BJ (cell line): ENCODE results near the gene HSBP1L1. TPM values are rescaled to one million over a fixed set of nuclear protein-coding genes. Genes with fewer than 3 reads are reported as not detected.

Source experiments
- CTCF ChIA-PET: fragments of 350-600 bp; formaldehyde crosslinking; extraction: SDS; loops from one replicate; lab custom pipeline; 2021; ENCODE audit warnings: antibody characterized with exemption, inconsistent platforms; lab: Yijun Ruan, JAX
- POLR2A ChIA-PET: fragments of 300-600 bp; sonication (Branson Sonifier 250); formaldehyde crosslinking; extraction: SDS; loops from one replicate; lab custom pipeline; 2021; ENCODE audit warnings: antibody characterized with exemption; lab: Charles Lee
- DNase-seq: peaks from one replicate; pipeline ENCODE4 v3.0.0-alpha.2; 2011; ENCODE audit warnings: low read depth
- H3K27me3 ChIP-seq: 2 replicates; pipeline ENCODE4 v1.6.0; 2011; ENCODE audit warnings: low read length; ENCODE audit not compliant: control insufficient read depth, insufficient read depth
- H3K36me3 ChIP-seq: 2 replicates; pipeline ENCODE4 v1.5.1; 2011; ENCODE audit warnings: low read length; ENCODE audit not compliant: control insufficient read depth, insufficient read depth
- H3K4me3 ChIP-seq: 2 replicates; pipeline ENCODE4 v1.5.1; 2011; ENCODE audit warnings: low read depth, mild to moderate bottlenecking, control low read depth, low read length
- polyA plus RNA-seq: library from polyadenylated mRNA; depleted of rRNA; stranded (reverse); fragments of >200 nt; gene quantifications from 2 replicates; pipeline ENCODE4 v1.2.3, GENCODE V29; 2011
- TF ChIP-seq, protein P1 (sequence below): IDR thresholded peaks from 2 replicates; pipeline ENCODE4 v1.5.1; 2011; ENCODE audit warnings: low read depth, mild to moderate bottlenecking, control low read depth, inconsistent platforms, low read length, moderate library complexity; ENCODE audit not compliant: insufficient read depth

The HSBP1L1 gene
- polyA plus RNA-seq, 1 experiment, result 19.1 TPM

DNA sequence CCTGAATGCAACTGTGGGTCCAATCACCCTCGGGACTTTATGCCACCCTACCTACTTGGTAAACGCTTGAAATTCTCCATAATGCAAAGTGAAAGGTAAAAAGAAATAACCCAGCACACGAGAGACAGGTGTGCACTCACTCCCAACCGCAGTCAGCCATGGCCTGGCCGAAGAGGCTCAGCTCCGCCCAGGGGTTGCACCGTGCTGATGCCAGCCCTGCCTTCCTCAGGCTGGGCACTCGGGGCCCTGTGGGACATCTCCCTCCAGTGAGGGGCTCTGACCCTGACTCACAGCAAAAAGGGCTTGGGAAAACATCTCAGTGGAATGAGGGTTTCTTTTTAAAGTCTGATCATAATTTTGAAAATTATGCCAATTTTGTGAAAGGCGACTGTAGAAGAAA, 26.2 kb upstream of the HSBP1L1 start:
- TF ChIP-seq, protein P1, sequence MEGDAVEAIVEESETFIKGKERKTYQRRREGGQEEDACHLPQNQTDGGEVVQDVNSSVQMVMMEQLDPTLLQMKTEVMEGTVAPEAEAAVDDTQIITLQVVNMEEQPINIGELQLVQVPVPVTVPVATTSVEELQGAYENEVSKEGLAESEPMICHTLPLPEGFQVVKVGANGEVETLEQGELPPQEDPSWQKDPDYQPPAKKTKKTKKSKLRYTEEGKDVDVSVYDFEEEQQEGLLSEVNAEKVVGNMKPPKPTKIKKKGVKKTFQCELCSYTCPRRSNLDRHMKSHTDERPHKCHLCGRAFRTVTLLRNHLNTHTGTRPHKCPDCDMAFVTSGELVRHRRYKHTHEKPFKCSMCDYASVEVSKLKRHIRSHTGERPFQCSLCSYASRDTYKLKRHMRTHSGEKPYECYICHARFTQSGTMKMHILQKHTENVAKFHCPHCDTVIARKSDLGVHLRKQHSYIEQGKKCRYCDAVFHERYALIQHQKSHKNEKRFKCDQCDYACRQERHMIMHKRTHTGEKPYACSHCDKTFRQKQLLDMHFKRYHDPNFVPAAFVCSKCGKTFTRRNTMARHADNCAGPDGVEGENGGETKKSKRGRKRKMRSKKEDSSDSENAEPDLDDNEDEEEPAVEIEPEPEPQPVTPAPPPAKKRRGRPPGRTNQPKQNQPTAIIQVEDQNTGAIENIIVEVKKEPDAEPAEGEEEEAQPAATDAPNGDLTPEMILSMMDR, result no peak
- no peak for DNase-seq
- Histone ChIP-seq H3K36me3 (peaks cover 22% of the 10 kb centered on the region), H3K27me3 (no peaks in the 10 kb centered on the region), H3K4me3 (no peak overlapping the region)
- POLR2A ChIA-PET, result no interaction called here
- CTCF ChIA-PET, result no interaction called here

DNA sequence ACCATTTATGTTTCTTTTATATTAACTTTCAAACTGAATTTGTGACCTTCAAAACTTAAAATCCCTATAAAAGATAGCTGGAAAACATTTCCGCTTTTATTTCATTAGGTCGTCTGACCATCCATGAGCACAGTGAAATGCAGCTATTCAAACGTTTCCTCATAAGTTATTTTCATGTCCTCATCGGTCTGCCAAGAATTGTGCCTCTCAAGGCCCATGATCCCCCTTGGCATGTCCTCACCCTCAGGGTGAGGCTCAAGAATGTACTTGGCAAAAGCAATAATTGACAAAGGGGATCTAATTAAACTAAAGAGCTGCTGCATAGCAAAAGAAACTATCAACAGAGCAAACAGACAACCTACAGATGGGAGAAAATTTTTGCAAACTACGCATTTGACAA, 25.3 kb upstream of the HSBP1L1 start:
- ChIA-PET CTCF (interaction anchor here (0.7 to 1.0 kb wide), 2 partner anchors 11 to 294 kb away, joined by 3 to 4 read pairs; no protein-coding TSS in a partner anchor), POLR2A (no interaction called here)
- DNase-seq, result no peak
- no peak overlapping the region for H3K4me3 ChIP-seq
- H3K36me3 ChIP-seq, result peaks cover 20% of the 10 kb centered on the region
- H3K27me3 ChIP-seq, result no peaks in the 10 kb centered on the region
- TF ChIP-seq, protein P1, result no peak

DNA sequence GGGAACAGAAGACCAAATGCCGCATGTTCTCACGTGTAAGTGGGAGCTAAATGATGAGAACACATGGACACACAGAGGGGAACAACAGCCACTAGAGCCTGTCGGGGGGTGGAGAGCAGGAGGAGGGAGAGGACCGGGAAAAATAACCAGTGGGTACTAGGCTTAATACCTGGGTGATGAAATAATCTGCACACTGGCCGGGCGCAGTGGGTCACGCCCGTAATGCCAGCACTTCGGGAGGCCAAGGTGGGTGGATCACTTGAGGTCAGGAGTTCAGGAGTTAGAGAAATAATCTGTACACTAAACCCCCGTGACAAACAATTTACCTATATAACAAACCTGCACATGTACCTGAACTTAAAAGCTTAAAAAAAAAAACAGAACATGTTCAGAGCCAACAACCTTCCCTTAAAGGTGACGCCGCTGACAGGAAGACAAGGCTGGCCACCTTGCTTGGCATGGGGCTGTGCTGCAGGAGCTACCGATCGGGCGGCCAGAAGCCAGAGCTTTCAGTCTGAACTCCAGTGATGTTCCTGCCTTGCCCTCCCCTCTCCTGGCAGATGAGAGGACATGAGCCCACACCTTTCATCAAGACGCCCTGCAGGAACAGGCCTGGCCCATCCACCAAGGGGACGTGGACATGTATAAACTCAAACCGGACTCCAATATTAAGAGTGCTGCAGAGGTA, 24.2 kb upstream of the HSBP1L1 start:
- no peak overlapping the region for H3K4me3 ChIP-seq
- CTCF ChIA-PET, result interaction anchor here (0.7 kb wide), 1 partner anchor 10 kb away, joined by 4 read pairs; no protein-coding TSS in a partner anchor
- no peaks in the 10 kb centered on the region for H3K27me3 ChIP-seq
- DNase-seq, result no peak
- peaks cover 18% of the 10 kb centered on the region for H3K36me3 ChIP-seq
- POLR2A ChIA-PET, result interaction anchor here (0.6 kb wide), 1 partner anchor 52 kb away, joined by 8 read pairs; no protein-coding TSS in a partner anchor
- TF ChIP-seq, protein P1, result no peak

DNA sequence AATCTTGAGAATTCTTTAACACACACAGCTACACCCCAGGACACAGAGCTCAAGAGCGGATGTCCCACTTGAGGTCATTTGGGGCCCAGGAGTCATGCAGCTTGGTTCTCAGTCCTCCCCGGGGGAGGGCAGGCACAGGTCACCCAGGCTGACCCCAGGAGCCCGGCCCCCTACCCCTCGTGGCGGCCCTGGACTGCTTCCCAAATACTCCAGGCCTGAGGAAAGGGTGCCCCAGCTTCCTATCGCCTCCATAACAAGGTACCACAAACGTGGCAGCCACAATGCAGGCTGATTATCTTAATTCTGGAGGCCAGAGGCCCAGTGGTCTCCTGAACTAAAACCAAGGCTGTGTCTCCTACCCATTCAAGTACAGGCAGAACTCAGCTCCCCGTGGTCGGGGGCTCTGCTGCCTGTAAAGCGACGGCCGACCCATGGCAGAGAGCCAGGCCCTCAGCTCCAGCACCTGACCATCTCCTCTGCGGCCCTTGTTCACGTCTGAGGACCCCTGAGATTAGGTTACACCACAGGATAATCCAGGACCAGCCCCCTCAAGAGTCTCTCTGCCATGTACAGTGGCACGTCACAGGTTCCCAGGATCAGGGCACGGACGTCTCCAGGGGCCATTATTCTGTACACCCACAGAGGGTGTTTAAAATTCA, 23.5 kb upstream of the HSBP1L1 start:
- ChIA-PET POLR2A (no interaction called here), CTCF (interaction anchor here (0.7 kb wide), 1 partner anchor 10 kb away, joined by 4 read pairs; no protein-coding TSS in a partner anchor)
- TF ChIP-seq, protein P1, result no peak
- no peaks in the 10 kb centered on the region for H3K27me3 ChIP-seq
- peaks cover 15% of the 10 kb centered on the region for H3K36me3 ChIP-seq
- DNase-seq, result no peak
- H3K4me3 ChIP-seq, result no peak overlapping the region

DNA sequence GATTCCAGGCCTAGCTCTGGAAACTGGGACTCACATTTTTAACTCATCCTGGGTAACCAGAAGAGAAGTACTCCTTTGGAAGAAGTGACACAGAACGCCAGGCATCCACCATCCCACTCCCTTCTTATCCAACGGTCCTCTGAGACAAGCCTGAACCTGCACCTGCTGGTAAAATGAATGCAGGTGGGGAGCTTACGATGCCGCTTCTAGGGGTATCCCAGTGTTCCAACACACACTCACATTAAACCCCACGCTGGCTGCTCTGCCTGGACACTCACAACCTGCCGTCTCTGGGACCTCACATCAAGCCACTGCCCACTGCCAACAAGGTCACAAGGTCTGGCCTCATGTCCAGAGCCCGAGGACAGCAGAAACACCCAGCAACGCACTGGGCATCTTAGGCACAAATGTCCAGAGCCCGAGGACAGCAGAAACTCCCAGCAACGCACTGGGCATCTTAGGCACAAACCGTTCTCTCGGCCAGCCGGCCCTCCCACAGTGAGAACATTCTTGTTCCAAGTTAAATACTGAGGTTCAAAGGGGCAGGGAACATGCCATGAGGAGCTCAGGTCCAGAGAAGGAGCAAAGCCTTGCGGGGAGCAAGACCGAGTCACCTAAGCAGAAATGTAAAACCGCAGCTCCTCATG, 22.8 kb upstream of the HSBP1L1 start:
- TF ChIP-seq, protein P1, result no peak
- Histone ChIP-seq H3K27me3 (no peaks in the 10 kb centered on the region), H3K36me3 (peaks cover 15% of the 10 kb centered on the region), H3K4me3 (no peak overlapping the region)
- DNase-seq, result no peak
- ChIA-PET POLR2A (no interaction called here), CTCF (no interaction called here)
